GM12878 (cell line): ENCODE data around the gene CACNG3. TPM values are rescaled to one million over a fixed set of nuclear protein-coding genes. Genes with fewer than 3 reads are reported as not detected.

Experiments used
- ATAC-seq: fragments of 200-7000 bp; cut with Tn5 transposase; 3 replicates; pipeline ENCODE4 v1.9.1; 2020; ENCODE audit warnings: mild to moderate bottlenecking, moderate library complexity
- BruUV-seq: library from RNA; stranded (reverse); fragments of 400-500 nt; replicated peaks from 2 replicates; lab custom pipeline; 2021; lab: Mats Ljungman, UMichigan
- CTCF ChIA-PET: fragments of 300-600 bp; sonication (Branson Sonifier 250); formaldehyde crosslinking; extraction: SDS; loops from one replicate; lab custom pipeline; 2021; ENCODE audit warnings: inconsistent platforms; lab: Yijun Ruan, JAX
- POLR2A ChIA-PET: fragments of 350-600 bp; formaldehyde crosslinking; extraction: SDS; loops from one replicate; lab custom pipeline; 2021; ENCODE audit warnings: inconsistent platforms; lab: Charles Lee
- RAD21 ChIA-PET: fragments of 300-600 bp; sonication (Branson Sonifier 250); formaldehyde crosslinking; loops from one replicate; lab custom pipeline; 2023; ENCODE audit warnings: antibody characterized with exemption; ENCODE audit not compliant: unreplicated experiment; lab: Charles Lee
- SMC1A ChIA-PET: fragments of 300-600 bp; sonication (Branson Sonifier 250); formaldehyde crosslinking; loops from one replicate; lab custom pipeline; 2023; ENCODE audit not compliant: unreplicated experiment, uncharacterized antibody; lab: Charles Lee
- DNase-seq: peaks from one replicate; pipeline ENCODE4 v3.0.0-alpha.2; 2011; ENCODE audit warnings: low read depth, low spot score
- FAIRE-seq: peaks from 3 replicates; lab custom pipeline; 2011; peaks lifted over from hg19 to GRCh38; lab: Jason Lieb, UNC
- H2AFZ ChIP-seq: 2 replicates; pipeline ENCODE4 v1.6.0; 2011; ENCODE audit warnings: low read depth, low read length, control low read depth; ENCODE audit not compliant: control insufficient read depth
- H3K27ac ChIP-seq: 2 replicates; pipeline ENCODE4 v1.5.1; 2011; ENCODE audit warnings: control low read depth; ENCODE audit not compliant: control insufficient read depth, insufficient read depth
- H3K27me3 ChIP-seq, 2 experiments: replicated peaks in 1 of 2; 2 replicates each; pipeline versions ENCODE4 v1.6.0 to v1.6.1; 2011; ENCODE audit warnings: low read length in 1 of 2; ENCODE audit not compliant: control insufficient read depth in 2 of 2, insufficient read depth in 2 of 2
- H3K36me3 ChIP-seq, 2 experiments: 2 replicates each; pipeline ENCODE4 v1.5.1; 2011; ENCODE audit warnings: low read length in 1 of 2; ENCODE audit not compliant: control insufficient read depth in 2 of 2, insufficient read depth in 2 of 2
- H3K4me1 ChIP-seq: 2 replicates; pipeline ENCODE4 v1.6.1; 2011; ENCODE audit warnings: mild to moderate bottlenecking, low read length, moderate library complexity, mixed read lengths; ENCODE audit not compliant: control insufficient read depth, insufficient read depth
- H3K4me2 ChIP-seq: 2 replicates; pipeline ENCODE4 v1.6.0; 2011; ENCODE audit warnings: control low read depth; ENCODE audit not compliant: control insufficient read depth, insufficient read depth
- H3K4me3 ChIP-seq: fragments of 200-600 bp; sonication (generic); 2 replicates; pipeline ENCODE4 v1.5.1; 2016
- H3K79me2 ChIP-seq: 2 replicates; pipeline ENCODE4 v1.6.0; 2011; ENCODE audit warnings: low read length; ENCODE audit not compliant: control insufficient read depth, insufficient read depth
- H3K9ac ChIP-seq: 2 replicates; pipeline ENCODE4 v1.8.0; 2011; ENCODE audit warnings: low read length, control low read depth, mixed read lengths; ENCODE audit not compliant: control insufficient read depth, insufficient read depth
- H3K9me3 ChIP-seq: replicated peaks from 3 replicates; pipeline ENCODE4 v1.5.1; 2011; ENCODE audit warnings: mild to moderate bottlenecking, low read length; ENCODE audit not compliant: control insufficient read depth, insufficient read depth
- H4K20me1 ChIP-seq: 2 replicates; pipeline ENCODE4 v1.6.0; 2011; ENCODE audit not compliant: control insufficient read depth, insufficient read depth
- BACH1 ChIP-seq: fragments of 450-650 bp; IDR thresholded peaks from 2 replicates; pipeline ENCODE4 v1.6.1; 2017; ENCODE audit warnings: mild to moderate bottlenecking, borderline replicate concordance
- BCL11A ChIP-seq: IDR thresholded peaks from 2 replicates; pipeline ENCODE4 v1.6.1; 2011; ENCODE audit warnings: low read depth, low read length
- CEBPB ChIP-seq, 2 experiments: fragments of 150-350 bp in 1 of 2; IDR thresholded peaks; 2 replicates each; pipeline ENCODE4 v1.6.1; 2012 to 2014; ENCODE audit warnings: low read depth in 2 of 2, low read length in 2 of 2, borderline replicate concordance in 1 of 2, inconsistent platforms in 1 of 2
- DPF2 ChIP-seq: fragments of 450-650 bp; IDR thresholded peaks from 2 replicates; pipeline ENCODE4 v1.6.1; 2017; ENCODE audit warnings: mild to moderate bottlenecking
- HDAC6 ChIP-seq: fragments of 200-600 bp; sonication (generic); IDR thresholded peaks from one replicate; pipeline ENCODE4 v1.8.0; 2017; ENCODE audit warnings: antibody characterized with exemption; ENCODE audit not compliant: unreplicated experiment
- NFYB ChIP-seq: IDR thresholded peaks from 2 replicates; pipeline ENCODE4 v1.6.1; 2011; ENCODE audit warnings: low read depth, mild to moderate bottlenecking, low read length, improper control_type of control experiment, moderate library complexity; ENCODE audit not compliant: insufficient read depth
- SMAD1 ChIP-seq: fragments of 450-650 bp; IDR thresholded peaks from 2 replicates; pipeline ENCODE4 v1.6.1; 2018; ENCODE audit warnings: mild to moderate bottlenecking, low read depth; ENCODE audit not compliant: partially characterized antibody
- SP1 ChIP-seq: IDR thresholded peaks from one replicate; pipeline ENCODE4 v1.6.1; 2011; ENCODE audit warnings: low read depth, low read length
- STAT1 ChIP-seq: fragments of 450-650 bp; conservative IDR thresholded peaks from 2 replicates; pipeline ENCODE4 v1.6.1; 2014; ENCODE audit warnings: antibody characterized with exemption, mild to moderate bottlenecking
- SUPT20H ChIP-seq: IDR thresholded peaks from 2 replicates; pipeline ENCODE4 v1.6.1; 2011; ENCODE audit warnings: low read depth, mild to moderate bottlenecking, low read length, moderate library complexity, borderline replicate concordance; ENCODE audit not compliant: control insufficient read depth
- SUZ12 ChIP-seq: fragments of 200-600 bp; sonication (generic); IDR thresholded peaks from one replicate; pipeline ENCODE4 v1.6.1; 2018; ENCODE audit warnings: antibody characterized with exemption, mild to moderate bottlenecking; ENCODE audit not compliant: unreplicated experiment
- YY1 ChIP-seq: IDR thresholded peaks from 2 replicates; pipeline ENCODE4 v1.6.1; 2011; ENCODE audit warnings: low read depth, mild to moderate bottlenecking, low read length
- ZZZ3 ChIP-seq: IDR thresholded peaks from 2 replicates; pipeline ENCODE4 v1.6.1; 2011; ENCODE audit warnings: low read depth; ENCODE audit not compliant: control insufficient read depth, insufficient read length
- WGBS: methylation state at CpG from one replicate; pipeline ENCODE4 v1.1.6; 2016; ENCODE audit warnings: low lambda C conversion rate; ENCODE audit not compliant: insufficient replicate concordance, insufficient coverage; ENCODE audit errors: missing lambda C conversion rate; 5-methylcytosine and 5-hydroxymethylcytosine counted together
- in situ Hi-C: fragments of 300-500 bp; cut with MboI; formaldehyde crosslinking; loops from 9 replicates; pipeline ENCODE4 v1.14.3; 2018; ENCODE audit warnings: mixed read lengths
- intact Hi-C: fragments of 100-400 bp; cut with micrococcal nuclease; formaldehyde crosslinking; loops from one replicate; pipeline ENCODE4 v1.14.2; 2022; ENCODE audit not compliant: unreplicated experiment
- polyA plus RNA-seq, 11 experiments: library from polyadenylated mRNA; depleted of rRNA in 4 of 11; unstranded in 6 of 11; stranded (reverse) in 5 of 11; fragments of >200 nt; fragmentation: Nextera tagmentation in 4 of 11; fragmentation: Illumina TruSeq in 1 of 11; extraction: Ambion mirVana in 4 of 11; extraction: Trizol in 1 of 11; gene quantifications; 1 replicate in 1 of 11; 2 replicates in 10 of 11; pipeline versions ENCODE4 v1.2.1 to v1.2.3, GENCODE V29; 2011 to 2016; ENCODE audit warnings: inconsistent platforms in 2 of 11, missing spikeins in 2 of 11, low read depth in 1 of 11
- total RNA-seq, 4 experiments: library from RNA; depleted of rRNA in 3 of 4; stranded (reverse); fragments of >200 nt in 3 of 4; fragmentation: Illumina TruSeq in 1 of 4; extraction: Trizol in 1 of 4; gene quantifications; 2 replicates each; pipeline versions ENCODE4 v1.2.1 to v1.2.3, GENCODE V29; 2013 to 2021
- TF ChIP-seq, protein P1 (sequence below): IDR thresholded peaks from 2 replicates; pipeline ENCODE4 v1.6.1; 2012; ENCODE audit warnings: low read depth, low read length, improper control_type of control experiment
- TF ChIP-seq, protein P2 (sequence below): fragments of 450-650 bp; formaldehyde crosslinking; IDR thresholded peaks from 2 replicates; pipeline ENCODE4 v1.4.0; 2022; ENCODE audit warnings: mild to moderate bottlenecking, moderate library complexity

Gene CACNG3
- total and polyA plus RNA-seq, 10 of the 15 experiments (the other 5 are each of a cell fraction or from before 2014, with no cell fraction given): 0.04 TPM; not detected in 9

DNA sequence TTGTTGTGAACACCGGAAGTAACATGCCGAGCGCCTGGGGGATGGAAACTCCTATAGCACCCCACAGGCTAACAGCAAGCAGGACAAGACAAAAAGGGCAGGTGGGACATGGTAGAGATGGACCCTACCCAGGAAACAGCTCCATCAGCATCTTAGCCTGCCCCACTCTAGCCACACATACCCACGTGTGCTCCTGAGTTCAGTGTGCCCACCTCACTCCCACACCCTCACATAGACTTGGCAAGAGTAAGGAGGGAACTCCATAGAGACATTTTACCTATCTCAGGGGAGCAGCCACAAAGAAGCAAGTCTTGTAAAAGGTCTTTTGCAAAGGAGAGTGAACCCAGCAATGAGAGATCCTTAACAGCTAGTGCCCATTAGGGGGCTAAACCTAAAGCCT lies 37.8 kb upstream of the CACNG3 start:
- BruUV-seq: no TSS peak
- Histone ChIP-seq H3K4me2 (no peak overlapping the region), H3K4me1 (no peaks in the 10 kb centered on the region), H3K4me3 (no peak overlapping the region), H3K9ac (no peak overlapping the region), H3K36me3 (peaks cover 0 to 28% of the 10 kb centered on the region in 2 experiments; a peak in 3 of 4 replicates), H3K79me2 (no peaks in the 10 kb centered on the region), H3K27ac (no peak overlapping the region), H3K9me3 (no peaks in the 10 kb centered on the region), H4K20me1 (no peaks in the 10 kb centered on the region), H2AFZ (no peak overlapping the region), H3K27me3 (no peaks in the 10 kb centered on the region)
- FAIRE-seq (no peak), ATAC-seq (no peak), DNase-seq (no peak)
- ChIA-PET RAD21 (no interaction called here), POLR2A (no interaction called here), CTCF (no interaction called here), SMC1A (no interaction called here)
- intact Hi-C loops: no loop called here
- WGBS: 97% methylated on average over 4 of the region's 4 CpGs
- in situ Hi-C loops: no loop called here
- TF ChIP-seq BACH1: no peak
- TF ChIP-seq SUZ12: no peak
- TF ChIP-seq BCL11A: no peak
- no peak for TF ChIP-seq SMAD1
- TF ChIP-seq, protein P1, sequence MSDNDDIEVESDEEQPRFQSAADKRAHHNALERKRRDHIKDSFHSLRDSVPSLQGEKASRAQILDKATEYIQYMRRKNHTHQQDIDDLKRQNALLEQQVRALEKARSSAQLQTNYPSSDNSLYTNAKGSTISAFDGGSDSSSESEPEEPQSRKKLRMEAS: no peak
- no peak for TF ChIP-seq NFYB
- TF ChIP-seq, protein P2, sequence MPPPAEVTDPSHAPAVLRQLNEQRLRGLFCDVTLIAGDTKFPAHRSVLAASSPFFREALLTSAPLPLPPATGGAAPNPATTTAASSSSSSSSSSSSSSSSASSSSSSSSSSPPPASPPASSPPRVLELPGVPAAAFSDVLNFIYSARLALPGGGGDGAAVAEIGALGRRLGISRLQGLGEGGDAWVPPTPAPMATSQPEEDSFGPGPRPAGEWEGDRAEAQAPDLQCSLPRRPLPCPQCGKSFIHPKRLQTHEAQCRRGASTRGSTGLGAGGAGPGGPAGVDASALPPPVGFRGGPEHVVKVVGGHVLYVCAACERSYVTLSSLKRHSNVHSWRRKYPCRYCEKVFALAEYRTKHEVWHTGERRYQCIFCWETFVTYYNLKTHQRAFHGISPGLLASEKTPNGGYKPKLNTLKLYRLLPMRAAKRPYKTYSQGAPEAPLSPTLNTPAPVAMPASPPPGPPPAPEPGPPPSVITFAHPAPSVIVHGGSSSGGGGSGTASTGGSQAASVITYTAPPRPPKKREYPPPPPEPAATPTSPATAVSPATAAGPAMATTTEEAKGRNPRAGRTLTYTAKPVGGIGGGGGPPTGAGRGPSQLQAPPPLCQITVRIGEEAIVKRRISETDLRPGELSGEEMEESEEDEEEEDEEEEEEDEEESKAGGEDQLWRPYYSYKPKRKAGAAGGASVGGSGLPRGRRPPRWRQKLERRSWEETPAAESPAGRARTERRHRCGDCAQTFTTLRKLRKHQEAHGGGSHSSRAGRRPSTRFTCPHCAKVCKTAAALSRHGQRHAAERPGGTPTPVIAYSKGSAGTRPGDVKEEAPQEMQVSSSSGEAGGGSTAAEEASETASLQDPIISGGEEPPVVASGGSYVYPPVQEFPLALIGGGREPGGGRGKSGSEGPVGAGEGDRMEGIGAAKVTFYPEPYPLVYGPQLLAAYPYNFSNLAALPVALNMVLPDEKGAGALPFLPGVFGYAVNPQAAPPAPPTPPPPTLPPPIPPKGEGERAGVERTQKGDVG: no peak
- TF ChIP-seq SP1: no peak
- no peak for TF ChIP-seq CEBPB (IDR thresholded peaks at IDR 0.05; ENCODE audit: borderline replicate concordance in 1 of 2, low read depth in 2 of 2, low read length in 2 of 2)
- no peak for TF ChIP-seq YY1
- no peak for TF ChIP-seq HDAC6
- TF ChIP-seq SUPT20H: no peak
- no peak for TF ChIP-seq DPF2
- no peak for TF ChIP-seq STAT1
- TF ChIP-seq ZZZ3: no peak
